Glomerular endothelial cell (primary cell): Measurements from ENCODE around the gene CRTC1. TPM values are rescaled to one million over a fixed set of nuclear protein-coding genes. Genes with fewer than 3 reads are reported as not detected.

ENCODE experiments used
- DNase-seq: peaks from one replicate; pipeline ENCODE4 v3.0.0-alpha.2; 2011; ENCODE audit warnings: low read depth, low spot score; ENCODE audit errors: extremely low read depth
- total RNA-seq: library from RNA; depleted of rRNA; stranded (reverse); fragments of >200 nt; gene quantifications from 2 replicates; pipeline ENCODE4 v1.2.3, GENCODE V29; 2015

CRTC1 gene
- total RNA-seq, 1 donor from 2014 or later = 4.7 TPM

DNA sequence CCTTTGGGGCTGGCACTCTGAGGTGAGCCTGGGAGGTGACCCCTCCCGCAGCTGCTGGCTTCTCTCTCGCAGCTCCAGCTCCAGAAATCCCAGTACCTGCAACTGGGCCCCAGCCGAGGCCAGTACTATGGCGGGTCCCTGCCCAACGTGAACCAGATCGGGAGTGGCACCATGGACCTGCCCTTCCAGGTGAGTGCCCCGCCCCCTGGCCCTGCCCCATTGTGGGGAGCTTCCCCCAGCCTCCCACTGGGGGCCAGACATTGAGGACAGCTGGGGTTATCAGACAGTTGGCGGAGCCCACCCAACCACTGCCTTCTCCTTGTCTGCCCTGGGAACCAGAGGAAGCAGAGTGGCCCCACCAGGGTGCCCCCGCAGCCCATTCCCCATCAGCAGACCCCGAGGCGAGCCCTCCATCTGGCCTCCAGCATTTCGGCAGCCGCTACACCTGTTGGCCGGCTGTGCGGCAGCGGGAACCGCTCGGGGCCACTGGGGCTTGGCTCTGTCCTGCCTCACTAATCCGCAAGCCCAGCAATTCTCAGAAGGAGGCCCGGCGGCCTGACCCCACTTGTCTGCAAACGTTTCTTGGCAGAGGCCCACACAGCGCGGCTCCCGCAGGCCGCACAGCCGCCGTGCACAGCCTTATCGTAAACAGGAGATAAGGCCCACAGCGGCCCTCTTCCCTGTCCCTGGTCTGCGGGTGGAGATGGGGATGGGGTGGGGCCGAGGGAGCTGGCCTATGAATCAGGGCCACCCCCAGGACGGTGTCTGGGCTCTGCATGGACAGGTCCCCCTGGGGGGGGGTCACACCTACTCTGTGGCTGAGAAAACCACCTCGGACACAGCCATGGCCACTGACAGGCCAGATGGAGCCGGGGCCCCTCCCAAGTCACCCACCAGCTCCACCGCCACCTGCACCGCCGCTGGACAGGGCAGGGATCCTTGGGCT is 59.6 kb downstream of the CRTC1 start:
- DNase-seq = no peak

DNA sequence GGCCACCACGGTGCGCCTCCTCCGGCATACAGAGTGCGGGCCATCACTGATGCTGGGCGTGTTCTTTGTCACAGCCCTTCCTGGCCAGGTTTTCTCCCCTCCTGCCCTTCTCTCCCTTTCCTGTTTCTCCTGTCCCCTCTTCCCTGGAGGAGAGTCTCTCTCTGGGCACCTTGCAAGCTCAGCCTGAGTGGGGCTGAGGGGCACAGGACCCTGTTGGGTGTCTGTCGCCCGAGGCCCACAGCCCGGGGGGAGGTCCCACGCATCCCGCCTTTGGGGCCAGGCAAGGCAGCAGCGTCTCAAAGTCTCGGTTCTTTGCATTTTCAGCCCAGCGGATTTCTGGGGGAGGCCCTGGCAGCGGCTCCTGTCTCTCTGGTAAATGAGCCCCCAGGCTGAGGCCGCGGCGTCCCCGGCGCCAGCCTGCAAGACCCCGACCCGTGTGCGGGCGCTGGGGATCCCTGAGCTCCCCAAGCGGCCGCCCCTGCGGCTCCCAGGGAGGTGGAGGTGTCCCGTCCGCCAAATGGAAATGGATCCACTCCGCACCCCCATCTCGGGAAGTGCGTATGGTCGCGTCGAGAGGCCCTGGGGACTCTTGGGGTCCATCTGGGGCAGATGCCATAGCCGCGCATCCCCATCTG is 60.4 kb downstream of the CRTC1 start:
- DNase-seq = no peak

DNA sequence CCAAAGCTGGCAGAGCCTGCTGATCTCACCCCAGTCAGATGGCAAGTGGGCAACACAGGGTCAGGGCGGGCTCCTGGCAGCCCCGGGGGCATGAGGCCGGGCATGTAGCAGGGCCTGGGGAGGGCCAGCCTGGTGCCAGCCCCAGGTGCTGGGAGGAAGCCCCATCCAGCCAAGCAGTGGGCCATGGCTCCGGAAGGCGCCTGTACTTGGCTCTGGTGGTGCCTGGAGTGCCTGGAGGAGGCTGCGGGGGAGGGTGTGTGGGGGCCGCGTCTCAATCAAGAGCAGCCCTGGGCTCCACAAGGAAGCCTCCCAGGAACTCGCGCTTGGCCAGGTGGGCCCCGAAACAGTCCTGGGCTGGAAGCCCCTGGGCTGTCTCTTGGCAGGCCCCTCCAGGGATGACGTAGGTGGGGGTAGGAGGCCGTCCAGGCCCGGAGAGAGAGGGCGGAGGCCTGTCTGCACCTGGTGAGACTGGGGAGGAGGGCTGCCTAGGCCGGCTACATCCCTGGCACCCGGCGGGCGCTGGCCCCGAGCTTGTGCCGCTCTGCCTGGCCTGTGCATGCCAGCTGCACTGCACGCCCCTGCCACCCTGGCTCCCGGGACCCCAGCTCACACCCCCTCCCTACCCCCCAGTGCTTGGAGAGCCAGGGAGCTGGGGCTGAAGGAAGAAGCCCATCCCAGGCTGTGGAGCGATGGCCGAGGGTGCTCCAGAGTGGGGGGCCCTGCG is 61.7 kb downstream of the CRTC1 start:
- DNase-seq = no peak

DNA sequence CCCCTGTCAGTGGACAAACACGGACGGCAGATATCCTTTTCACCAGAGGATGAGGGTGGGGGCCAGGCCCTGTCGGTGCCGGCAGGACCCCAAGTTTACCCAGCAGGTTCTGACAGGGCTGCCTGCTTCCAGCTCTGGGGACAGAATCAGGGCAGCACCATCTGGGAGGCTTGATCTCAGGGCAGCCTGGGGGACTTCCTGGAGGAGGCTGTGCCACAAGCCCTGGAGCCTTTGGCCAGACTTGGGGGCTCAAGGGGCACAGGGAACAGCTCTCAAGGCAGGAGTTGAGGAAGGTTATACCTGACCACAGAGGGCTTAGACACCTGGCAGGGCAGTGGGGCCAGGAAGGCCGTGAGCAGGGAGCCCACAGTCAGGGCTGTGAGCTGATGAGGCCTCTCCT is 62.5 kb downstream of the CRTC1 start:
- DNase-seq = no peak

DNA sequence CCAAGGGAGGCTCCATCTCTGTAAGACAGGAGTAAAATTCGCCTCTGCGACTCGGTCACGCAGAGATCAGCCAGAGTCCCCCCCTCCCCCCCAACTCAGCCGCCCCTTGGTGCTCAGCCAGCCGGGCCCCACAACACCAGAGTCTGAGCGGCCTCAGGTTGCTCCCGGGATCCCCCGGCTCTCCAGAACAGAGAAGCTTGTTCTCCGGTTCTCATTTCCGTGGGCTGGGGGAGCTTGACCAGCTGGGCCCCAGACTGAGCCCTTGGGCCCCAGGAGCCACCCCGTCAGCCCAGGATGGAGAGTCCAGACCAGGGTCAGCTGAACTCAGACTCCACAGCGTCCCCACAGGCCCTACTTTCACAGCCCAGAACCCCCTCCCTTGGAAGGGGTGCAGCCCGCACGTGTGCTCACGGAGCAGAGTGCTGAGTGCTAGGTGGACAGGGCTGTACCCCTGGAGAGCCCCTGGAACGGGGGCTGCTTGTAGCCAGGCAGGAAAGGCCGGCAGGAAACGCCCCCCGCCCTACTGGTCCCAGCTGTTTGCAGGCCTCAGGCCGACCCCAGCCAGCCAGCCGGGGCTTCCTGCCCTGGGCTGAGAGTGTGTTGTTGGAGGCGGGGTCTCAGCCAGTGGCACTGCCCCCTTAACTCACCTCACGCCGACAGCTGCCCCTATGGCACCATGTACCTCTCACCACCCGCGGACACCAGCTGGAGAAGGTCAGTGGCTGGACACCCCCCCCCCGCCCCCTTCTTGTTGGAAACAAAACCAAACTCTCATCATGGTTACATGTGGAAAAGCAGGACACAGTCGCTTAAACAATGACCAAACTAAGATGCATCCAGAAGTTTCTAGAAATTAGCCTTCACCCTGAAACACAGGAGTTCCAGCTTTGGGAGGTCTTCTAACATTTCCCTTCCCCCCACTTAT is 63.2 kb downstream of the CRTC1 start:
- no peak for DNase-seq

DNA sequence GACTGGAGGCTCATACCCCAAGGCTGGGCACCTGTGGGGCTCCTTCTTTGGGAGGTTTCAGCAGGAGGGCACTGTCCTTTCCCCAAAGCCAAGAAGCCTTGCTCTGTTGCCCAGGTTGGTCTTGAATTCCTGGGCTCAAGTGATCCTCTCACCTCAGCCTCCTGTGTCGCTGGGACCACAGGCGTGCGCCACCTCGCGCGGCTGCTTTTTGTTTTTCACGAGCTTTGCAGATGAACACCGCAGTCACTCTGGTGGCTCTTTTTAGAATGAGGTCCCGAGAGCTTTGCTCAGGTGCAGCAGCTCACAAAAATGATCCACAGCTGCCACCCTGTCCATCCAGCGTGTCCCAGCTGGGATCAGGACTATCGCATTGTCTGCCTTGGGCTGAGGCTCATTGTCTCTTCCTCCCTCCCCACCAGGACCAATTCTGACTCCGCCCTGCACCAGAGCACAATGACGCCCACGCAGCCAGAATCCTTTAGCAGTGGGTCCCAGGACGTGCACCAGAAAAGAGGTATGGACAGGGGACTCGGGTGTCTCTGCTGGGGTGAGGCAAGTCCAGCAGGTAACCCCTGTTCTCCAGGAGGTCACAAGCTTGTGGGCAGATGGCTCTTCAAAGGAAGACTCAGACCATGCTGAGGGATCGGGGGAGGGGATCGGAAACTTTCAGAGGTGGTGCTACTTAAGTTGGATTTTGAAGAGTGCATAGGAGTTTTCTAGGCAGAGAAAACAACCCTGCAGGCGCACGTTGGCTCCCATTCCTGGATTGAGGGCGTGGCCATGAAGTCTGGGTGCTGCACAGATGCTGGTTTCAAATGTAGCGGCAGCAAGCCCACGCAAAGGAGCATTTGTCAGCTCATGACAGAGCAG is 66.1 kb downstream of the CRTC1 start:
- no peak for DNase-seq

DNA sequence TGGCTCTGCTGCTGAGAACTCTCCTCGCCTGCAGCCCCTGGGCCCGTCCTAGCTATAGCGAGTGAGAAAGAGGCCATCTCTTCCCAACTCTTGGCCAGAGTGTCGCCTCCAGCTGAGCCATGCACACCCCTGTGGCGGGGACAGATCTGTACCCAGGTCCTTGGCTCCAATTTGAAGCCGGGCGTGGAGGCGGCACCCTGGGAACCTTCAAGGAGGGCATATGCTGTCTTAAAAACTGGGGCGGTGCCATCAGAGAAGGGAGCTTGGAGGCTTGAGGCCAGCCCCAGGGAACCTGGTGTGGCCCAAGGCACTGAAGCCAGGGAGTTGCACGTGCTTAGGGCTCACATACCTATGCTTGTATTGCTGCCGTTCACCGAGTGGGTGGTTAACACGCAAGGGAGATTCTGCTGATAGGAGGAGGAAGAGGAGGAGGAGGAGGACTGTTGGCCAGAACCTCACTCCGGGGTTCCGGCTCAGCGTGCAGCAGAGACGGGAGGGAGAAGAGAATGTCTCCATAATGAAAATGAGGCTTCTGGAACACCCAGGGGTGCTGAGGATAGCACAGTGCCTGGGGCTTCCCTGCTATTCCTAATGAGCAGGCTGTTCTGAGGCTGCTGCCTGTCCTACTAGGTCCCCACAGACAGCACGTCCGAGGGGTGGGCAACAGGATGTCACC is 67.0 kb downstream of the CRTC1 start:
- no peak for DNase-seq

DNA sequence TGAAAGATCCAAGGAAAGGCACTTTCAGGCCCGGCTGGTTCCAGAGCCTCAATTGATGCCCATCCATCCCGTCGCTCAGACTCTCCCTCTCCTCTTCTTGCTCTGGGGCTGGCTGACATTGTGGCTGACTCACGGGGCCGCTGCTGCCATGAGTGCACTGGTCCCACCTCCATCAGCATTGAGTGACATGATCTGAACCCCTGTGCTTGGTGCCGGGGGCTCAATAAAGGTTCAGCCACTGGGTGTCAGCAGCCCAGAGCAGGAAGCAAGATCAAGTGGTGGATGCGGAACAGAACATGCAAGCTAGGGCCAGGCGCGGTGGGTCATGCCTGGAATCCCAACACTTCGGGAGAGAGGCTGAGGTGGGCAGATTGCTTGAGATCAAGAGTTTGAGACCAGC is 68.1 kb downstream of the CRTC1 start:
- DNase-seq = no peak

DNA sequence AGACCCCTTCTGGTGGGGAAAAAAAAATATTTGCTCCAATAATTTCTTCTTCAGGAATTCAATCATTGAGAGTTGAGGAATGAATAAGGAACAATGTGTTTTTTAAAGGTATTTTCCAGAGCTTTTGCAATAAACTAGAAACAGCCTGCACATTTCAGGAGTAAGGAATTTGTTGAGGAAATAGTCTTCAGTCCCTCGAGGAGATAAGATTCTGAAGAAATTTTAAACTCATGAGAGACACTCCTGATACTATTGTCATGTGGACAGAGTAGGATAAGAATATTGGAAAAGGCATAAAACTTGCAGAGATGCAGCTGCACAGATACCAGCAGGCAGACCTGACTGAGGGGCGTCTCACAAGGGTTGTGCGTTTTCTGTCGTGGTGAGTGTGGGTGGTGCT is 71.0 kb downstream of the CRTC1 start:
- DNase-seq = no peak

DNA sequence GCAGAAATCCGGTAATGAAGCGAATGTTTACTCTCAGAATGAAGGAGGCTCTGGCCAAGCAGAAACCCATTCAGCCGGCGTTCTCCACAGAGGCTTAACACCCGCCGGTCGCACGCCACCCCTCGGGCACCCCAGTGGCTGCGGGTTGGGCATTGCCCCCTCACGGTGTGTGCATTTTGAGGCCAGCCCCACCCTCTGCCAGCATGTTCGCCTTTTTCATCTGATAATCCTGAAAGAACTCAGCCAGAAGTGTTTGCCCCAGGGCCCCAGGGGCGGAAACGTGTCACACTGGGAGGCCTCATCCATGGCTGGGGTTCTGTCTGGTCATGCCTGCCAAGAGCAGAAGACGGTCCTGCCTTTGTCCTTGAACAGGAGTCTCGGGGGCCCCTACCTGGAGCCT is 73.4 kb downstream of the CRTC1 start:
- no peak for DNase-seq

DNA sequence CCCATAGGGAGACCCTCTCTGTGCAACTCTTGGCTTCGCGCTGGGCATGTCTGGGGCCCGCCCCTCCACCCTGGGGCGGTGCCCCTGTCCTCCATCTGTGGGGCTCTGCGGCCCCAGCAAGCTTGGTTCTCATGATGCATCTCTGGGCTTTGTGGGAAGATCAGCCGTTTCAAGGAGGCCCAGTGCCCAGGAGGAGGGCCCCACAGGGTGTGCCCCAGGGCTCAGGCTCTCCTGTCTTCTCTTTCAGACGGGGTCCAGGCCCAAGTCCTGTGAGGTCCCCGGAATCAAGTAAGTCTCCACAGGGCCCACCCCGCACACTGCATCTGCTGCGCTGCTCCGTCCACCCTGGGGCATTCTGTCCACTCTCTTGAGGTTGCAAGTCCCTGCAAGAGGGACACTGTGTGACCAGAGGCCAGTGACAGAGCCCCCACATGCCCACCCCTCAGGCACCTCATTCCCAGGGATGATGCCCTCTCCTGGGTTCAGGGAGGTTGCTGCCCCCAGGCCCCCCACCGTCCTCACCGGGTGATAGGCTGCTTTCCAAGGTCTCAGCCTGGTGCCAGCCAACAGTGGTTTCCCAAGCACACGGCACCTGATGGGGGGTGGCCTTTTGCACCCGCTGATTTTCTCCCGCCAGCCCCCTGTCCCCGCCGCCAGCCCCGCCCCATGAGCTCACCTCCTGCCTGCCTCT is 76.0 kb downstream of the CRTC1 start:
- no peak for DNase-seq

DNA sequence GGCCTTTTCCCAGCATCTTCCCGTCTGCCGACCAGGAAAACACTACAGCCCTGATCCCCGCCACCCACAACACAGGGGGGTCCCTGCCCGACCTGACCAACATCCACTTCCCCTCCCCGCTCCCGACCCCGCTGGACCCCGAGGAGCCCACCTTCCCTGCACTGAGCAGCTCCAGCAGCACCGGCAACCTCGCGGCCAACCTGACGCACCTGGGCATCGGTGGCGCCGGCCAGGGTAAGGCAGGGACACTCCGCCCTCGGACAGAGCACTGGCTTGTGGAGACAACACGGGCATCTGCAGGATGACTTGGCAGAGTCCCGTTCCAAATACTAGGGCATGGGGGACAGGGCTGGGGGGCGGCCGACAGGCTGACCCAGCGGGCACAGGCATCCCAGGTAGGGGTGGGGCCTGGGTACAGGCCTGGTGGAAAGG is 76.5 kb downstream of the CRTC1 start:
- no peak for DNase-seq

DNA sequence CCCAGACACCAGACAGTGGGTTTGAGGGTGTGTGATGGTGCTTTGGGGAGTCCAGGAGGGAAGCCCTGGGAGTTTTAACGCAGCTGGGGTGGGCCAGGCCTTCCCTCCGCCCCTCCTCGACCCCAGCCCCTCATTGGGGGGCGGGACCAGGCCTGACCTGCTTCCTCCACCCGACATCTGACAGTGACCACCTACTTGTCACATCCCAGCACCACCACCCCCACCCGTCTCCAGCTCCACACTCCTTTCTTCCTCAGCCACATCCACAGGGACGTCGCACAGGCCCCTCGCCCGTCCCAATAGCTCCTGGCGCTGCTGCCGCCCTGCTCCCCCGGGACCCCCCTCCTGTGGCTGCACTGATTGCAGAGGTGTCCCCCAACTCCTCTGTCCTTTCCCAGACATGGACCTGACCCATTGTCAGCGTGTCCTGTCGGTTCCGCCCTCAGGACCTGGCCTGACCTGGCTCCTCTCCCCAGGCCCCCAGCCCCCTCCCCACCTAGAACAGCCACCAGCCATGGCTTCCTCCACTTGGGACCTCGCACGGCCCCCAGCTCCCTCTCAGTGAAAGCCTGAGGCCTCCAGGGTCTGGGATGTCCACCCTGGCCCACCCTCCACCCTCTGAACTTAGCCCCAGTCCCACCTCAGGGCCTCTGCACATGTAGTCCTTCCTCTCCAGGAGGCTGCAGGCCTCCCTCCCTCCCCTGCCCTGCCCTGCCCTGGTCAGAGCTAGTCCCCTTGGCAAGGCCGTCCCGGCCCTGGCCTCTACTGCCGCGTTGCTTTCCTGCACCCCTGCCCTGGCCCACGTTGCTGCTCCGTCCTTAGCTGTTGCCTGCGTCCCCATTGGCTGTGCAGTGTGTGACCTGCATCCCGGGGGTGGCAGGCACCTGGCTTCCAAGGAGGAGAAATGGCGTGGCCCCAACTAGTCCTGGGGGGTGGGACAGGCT is 77.2 kb downstream of the CRTC1 start:
- DNase-seq = no peak

DNA sequence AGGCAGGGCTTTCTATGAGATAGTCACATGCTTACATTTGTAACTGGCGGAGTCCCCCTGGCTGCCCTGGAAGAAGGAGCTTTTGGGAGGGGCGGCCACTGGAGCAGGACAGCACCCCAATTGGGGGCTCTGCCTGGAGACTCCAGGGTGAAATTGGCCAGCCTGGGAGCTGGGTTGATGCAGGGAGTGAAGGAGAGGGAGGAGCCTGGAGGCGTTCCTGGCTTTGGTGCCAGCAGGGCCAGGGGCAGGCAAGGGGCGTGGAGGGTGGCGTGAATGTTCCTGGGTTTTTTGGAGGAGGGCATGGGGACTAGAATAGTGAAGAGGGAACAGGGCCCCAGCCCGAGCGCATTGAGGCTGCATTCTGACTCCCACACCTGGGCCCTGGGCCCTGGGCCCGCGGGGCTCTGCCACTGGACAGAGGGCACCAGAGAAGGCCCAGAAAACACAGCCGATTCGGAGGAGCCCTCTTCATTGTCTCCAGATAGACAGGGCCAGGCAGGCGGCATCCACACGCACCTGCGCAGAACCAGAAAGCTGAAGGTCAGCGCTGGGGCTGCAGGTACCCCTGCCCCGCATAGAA is 78.1 kb downstream of the CRTC1 start:
- DNase-seq = no peak

DNA sequence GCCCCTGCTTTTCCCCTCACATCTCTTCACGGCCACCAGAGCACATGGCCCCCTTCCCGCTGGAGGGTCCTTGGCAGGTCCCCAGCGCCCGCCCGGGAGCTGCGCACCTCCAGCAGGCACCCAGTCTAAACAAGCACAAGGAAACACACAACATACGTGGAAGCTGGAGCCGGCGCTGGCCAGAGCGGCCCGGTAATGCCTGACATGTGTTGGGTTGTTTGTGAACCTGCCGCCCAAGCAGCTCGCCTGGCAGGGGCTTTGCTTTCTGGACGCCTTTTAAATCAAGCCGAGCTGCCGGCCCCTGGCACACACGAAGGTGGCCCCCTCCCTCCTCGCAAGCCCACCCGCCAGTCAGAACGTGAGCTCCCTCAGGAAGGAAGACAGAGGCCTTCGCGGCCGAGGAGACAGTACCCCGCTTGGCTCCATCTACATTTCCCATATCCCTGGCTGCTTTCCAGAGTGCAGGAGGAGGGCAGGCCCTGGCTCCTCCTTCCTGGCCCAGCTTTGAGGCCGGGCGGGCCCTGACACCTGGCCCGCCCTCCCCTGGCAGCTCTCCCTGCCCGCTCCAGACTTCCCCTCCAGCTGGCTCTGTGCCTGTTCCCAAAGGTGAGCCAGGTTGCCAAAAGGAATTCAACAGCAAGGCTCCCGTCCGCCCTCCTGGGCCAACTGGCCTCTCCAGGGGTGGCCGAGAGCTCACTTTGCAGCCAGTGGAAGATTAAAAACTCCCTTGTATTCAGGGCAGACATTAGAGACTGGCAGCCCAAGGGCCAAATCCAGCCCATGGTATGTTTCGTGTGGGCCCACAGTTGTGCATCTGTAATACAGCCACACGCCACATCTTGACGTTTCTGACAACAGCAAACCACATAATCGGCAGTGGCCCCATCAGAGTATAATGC is 78.9 kb downstream of the CRTC1 start:
- DNase-seq = no peak
